ENCODE data around the gene ABL1. TPM values are rescaled to one million over a fixed set of nuclear protein-coding genes. Genes with fewer than 3 reads are reported as not detected.

ABL1 gene
- total and polyA plus RNA-seq, 5 donors: 21.7 to 48.2 (median 41.2) TPM

GRCh38 chr9:130923611-130924447 is 88.8 kb downstream of the ABL1 start:
- no peaks in the 10 kb centered on the region for H3K9me3 ChIP-seq (ENCODE audit: control insufficient read depth, low read length)
- H3K4me3 ChIP-seq (ENCODE audit: low read length): no peak overlapping the region
- ATAC-seq: no peak
- H3K4me1 ChIP-seq (ENCODE audit: control insufficient read depth, insufficient read depth, low read length): no peaks in the 10 kb centered on the region
- H3K27me3 ChIP-seq (ENCODE audit: control insufficient read depth, insufficient read depth): no peaks in the 10 kb centered on the region
- H3K27ac ChIP-seq (ENCODE audit: low read length): no peak overlapping the region
- 85% methylated on average over 42 of the region's 42 CpGs for WGBS
- intact Hi-C loops (cut with DNase I): no loop called here
- DNase-seq: peak in 2 of 3 donors; percentile 24 to 52

DNA sequence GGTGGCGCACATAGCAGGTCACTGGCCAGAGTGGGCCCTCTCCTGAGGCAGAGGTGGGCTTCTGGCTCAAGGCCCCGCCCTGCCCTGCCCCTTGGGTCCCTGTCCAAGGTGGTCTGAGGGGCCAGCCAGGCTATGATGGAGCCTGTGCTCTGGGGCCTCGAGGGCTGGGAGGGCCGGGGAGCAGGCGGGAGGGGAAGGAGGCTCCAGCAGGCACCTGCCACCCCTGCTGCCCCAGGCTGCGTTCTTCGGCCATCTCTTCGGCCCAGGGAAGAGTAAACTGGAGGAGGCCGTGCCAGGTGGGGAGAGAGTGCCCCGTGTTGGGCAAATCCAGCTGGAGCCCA is 89.4 kb downstream of the ABL1 start:
- H3K4me3 ChIP-seq (ENCODE audit: low read length): no peak overlapping the region
- no peaks in the 10 kb centered on the region for H3K27me3 ChIP-seq (ENCODE audit: control insufficient read depth, insufficient read depth)
- ATAC-seq: no peak
- WGBS: 86% methylated on average over 10 of the region's 10 CpGs
- no peak overlapping the region for H3K27ac ChIP-seq (ENCODE audit: low read length)
- no peaks in the 10 kb centered on the region for H3K9me3 ChIP-seq (ENCODE audit: control insufficient read depth, low read length)
- H3K4me1 ChIP-seq (ENCODE audit: control insufficient read depth, insufficient read depth, low read length): no peaks in the 10 kb centered on the region
- intact Hi-C loops (cut with DNase I): no loop called here
- peak in 2 of 3 donors; percentile 30 to 41 for DNase-seq

- H3K27ac ChIP-seq (ENCODE audit: low read length): no peak overlapping the region
- no peaks in the 10 kb centered on the region for H3K4me1 ChIP-seq (ENCODE audit: control insufficient read depth, insufficient read depth, low read length)
- DNase-seq (peak in 2 of 3 donors; percentile 27 to 42), ATAC-seq (no peak)
- no peaks in the 10 kb centered on the region for H3K27me3 ChIP-seq (ENCODE audit: control insufficient read depth, insufficient read depth)
- no peak overlapping the region for H3K4me3 ChIP-seq (ENCODE audit: low read length)
- intact Hi-C loops (cut with DNase I): no loop called here
- no peaks in the 10 kb centered on the region for H3K9me3 ChIP-seq (ENCODE audit: control insufficient read depth, low read length)
- WGBS: 80% methylated on average over 19 of the region's 19 CpGs
Observed at GRCh38 chr9:130925050-130925678, 90.1 kb downstream of the ABL1 start.

- ATAC-seq: no peak
- Histone ChIP-seq H3K27ac (ENCODE audit: low read length) (no peak overlapping the region), H3K27me3 (ENCODE audit: control insufficient read depth, insufficient read depth) (no peaks in the 10 kb centered on the region), H3K9me3 (ENCODE audit: control insufficient read depth, low read length) (no peaks in the 10 kb centered on the region), H3K4me3 (ENCODE audit: low read length) (no peak overlapping the region), H3K4me1 (ENCODE audit: control insufficient read depth, insufficient read depth, low read length) (no peaks in the 10 kb centered on the region)
- 89% methylated on average over 10 of the region's 10 CpGs for WGBS
- intact Hi-C loops (cut with DNase I): no loop called here
- DNase-seq: peak in 2 of 3 donors; percentile 30 to 34
Observed at GRCh38 chr9:130927338-130927737, 92.3 kb downstream of the ABL1 start.

GRCh38 chr9:130927995-130928900 is 93.2 kb downstream of the ABL1 start:
- no peak for ATAC-seq
- intact Hi-C loops (cut with DNase I): no loop called here

GRCh38 chr9:130929571-130930038 is 94.6 kb downstream of the ABL1 start:
- Histone ChIP-seq H3K4me3 (ENCODE audit: low read length) (no peak overlapping the region), H3K27ac (ENCODE audit: low read length) (no peak overlapping the region), H3K9me3 (ENCODE audit: control insufficient read depth, low read length) (no peaks in the 10 kb centered on the region), H3K4me1 (ENCODE audit: control insufficient read depth, insufficient read depth, low read length) (no peaks in the 10 kb centered on the region), H3K27me3 (ENCODE audit: control insufficient read depth, insufficient read depth) (no peaks in the 10 kb centered on the region)
- intact Hi-C loops (cut with DNase I): loop anchor here in 1 of 4 donors (10.0 kb wide), 1 partner anchor 215 kb away; no protein-coding TSS in a partner anchor
- DNase-seq (peak; percentile 53 to 79 (median 73)), ATAC-seq (peak; percentile 44 to 53)
- 75% methylated on average over 36 of the region's 36 CpGs for WGBS

More at GRCh38 chr9:130927995-130928900, 93.2 kb downstream of the ABL1 start:
- H3K4me3 ChIP-seq (ENCODE audit: low read length): no peak overlapping the region
- peak in 2 of 3 donors; percentile 60 to 70 for DNase-seq
- H3K4me1 ChIP-seq (ENCODE audit: control insufficient read depth, insufficient read depth, low read length): no peaks in the 10 kb centered on the region
- WGBS: 47% methylated on average over 14 of the region's 14 CpGs
- H3K27me3 ChIP-seq (ENCODE audit: control insufficient read depth, insufficient read depth): no peaks in the 10 kb centered on the region
- H3K27ac ChIP-seq (ENCODE audit: low read length): no peak overlapping the region
- H3K9me3 ChIP-seq (ENCODE audit: control insufficient read depth, low read length): no peaks in the 10 kb centered on the region

DNA sequence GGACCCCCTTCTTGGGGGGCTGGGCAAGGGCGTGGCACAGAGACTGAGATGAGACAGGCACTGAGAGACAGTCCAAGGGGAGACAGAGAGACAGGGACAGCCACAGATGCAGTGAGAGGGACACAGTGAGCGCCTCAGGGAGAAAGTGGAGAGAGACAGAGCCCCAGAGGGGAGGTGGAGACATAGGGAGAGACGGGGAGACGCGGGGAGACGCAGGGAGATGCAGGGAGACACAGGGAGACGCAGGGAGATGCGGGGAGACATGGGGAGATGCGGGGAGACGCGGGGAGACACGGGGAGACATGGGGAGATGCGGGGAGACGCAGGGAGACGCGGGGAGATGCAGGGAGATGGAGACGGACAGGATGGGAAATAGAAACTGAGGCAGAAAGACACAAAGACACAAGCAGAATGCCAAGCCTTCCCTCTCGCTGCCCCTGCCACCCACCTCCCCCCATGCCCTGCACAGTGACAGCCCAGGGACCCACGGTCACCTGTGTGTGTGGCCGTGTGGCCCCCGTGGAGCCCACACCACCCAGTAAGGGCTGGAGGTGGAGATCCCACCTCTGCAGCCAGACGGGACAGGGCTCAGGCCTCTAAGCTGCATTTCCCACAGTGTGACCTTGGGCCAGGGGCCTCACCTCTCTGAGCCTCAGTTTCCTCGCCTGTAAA is 95.2 kb downstream of the ABL1 start:
- WGBS: 85% methylated on average over 23 of the region's 23 CpGs
- no peak overlapping the region for H3K27ac ChIP-seq (ENCODE audit: low read length)
- H3K27me3 ChIP-seq (ENCODE audit: control insufficient read depth, insufficient read depth): no peaks in the 10 kb centered on the region
- intact Hi-C loops (cut with DNase I): loop anchor here in 1 of 4 donors (10.0 kb wide), 1 partner anchor 215 kb away; no protein-coding TSS in a partner anchor
- no peaks in the 10 kb centered on the region for H3K9me3 ChIP-seq (ENCODE audit: control insufficient read depth, low read length)
- ATAC-seq (no peak), DNase-seq (peak in 2 of 3 donors; percentile 30 to 32)
- H3K4me3 ChIP-seq (ENCODE audit: low read length): no peak overlapping the region
- no peaks in the 10 kb centered on the region for H3K4me1 ChIP-seq (ENCODE audit: control insufficient read depth, insufficient read depth, low read length)

GRCh38 chr9:130930804-130931349 is 95.8 kb downstream of the ABL1 start:
- no peak overlapping the region for H3K4me3 ChIP-seq (ENCODE audit: low read length)
- no peak overlapping the region for H3K27ac ChIP-seq (ENCODE audit: low read length)
- no peaks in the 10 kb centered on the region for H3K4me1 ChIP-seq (ENCODE audit: control insufficient read depth, insufficient read depth, low read length)
- no peaks in the 10 kb centered on the region for H3K27me3 ChIP-seq (ENCODE audit: control insufficient read depth, insufficient read depth)
- intact Hi-C loops (cut with DNase I): loop anchor here in 1 of 4 donors (10.0 kb wide), 1 partner anchor 216 kb away; no protein-coding TSS in a partner anchor
- ATAC-seq (no peak), DNase-seq (peak in 1 of 3 donors; percentile 41)
- WGBS: 93% methylated on average over 15 of the region's 15 CpGs
- H3K9me3 ChIP-seq (ENCODE audit: control insufficient read depth, low read length): no peaks in the 10 kb centered on the region

DNA sequence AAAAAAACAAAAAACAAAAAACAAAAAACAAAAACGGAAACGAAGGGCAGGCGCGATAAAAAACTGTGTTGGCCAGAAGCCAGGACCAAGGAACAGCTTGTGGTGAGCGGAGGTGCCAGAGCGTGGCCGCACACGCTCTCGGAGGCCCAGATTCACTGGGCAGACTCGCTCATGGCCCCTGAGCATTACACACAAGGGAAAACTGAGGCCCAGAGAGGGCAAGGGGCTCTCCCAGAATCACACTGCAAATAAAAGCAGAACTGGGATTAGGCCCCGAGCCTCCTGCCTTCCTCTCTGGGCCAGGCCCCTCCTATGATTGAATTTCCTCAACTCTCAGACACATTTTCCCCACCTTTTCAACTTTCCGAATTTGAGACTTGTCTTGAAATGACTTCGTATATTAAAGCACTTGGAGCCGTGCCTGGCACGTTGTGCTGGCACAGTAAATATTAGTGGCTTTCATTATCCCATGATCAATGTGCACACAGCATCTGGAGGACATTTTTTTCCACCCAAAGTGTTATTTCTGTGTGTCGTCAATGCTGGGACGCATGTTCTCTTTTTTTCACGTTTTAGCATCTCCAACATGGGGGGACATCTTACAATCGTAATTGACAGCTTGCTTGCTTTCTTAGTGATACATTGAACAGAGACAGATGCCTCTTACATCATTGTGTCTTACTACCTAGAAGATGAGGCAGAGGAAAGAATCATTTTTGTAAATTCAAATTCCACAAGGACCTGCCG is 96.6 kb downstream of the ABL1 start:
- Histone ChIP-seq H3K4me1 (ENCODE audit: control insufficient read depth, insufficient read depth, low read length) (no peaks in the 10 kb centered on the region), H3K9me3 (ENCODE audit: control insufficient read depth, low read length) (no peaks in the 10 kb centered on the region), H3K4me3 (ENCODE audit: low read length) (no peak overlapping the region), H3K27me3 (ENCODE audit: control insufficient read depth, insufficient read depth) (no peaks in the 10 kb centered on the region), H3K27ac (ENCODE audit: low read length) (no peak overlapping the region)
- 61% methylated on average over 20 of the region's 20 CpGs for WGBS
- intact Hi-C loops (cut with DNase I): loop anchor here in 1 of 4 donors (10.0 kb wide), 1 partner anchor 217 kb away; no protein-coding TSS in a partner anchor
- ATAC-seq (no peak), DNase-seq (no peak)

Measured in right cardiac atrium (tissue), 5 donors.